Calu3 (cell line): ENCODE data around the gene CRTC1. TPM values are rescaled to one million over a fixed set of nuclear protein-coding genes. Genes with fewer than 3 reads are reported as not detected.

Experiments
- BruUV-seq: library from RNA; stranded (reverse); fragments of 400-500 nt; replicated peaks from 2 replicates; lab custom pipeline; 2021; lab: Mats Ljungman, UMichigan
- CTCF ChIA-PET: fragments of 300-600 bp; sonication (Branson Sonifier 250); formaldehyde crosslinking; loops from one replicate; lab custom pipeline; 2022; ENCODE audit warnings: antibody characterized with exemption; lab: Charles Lee
- DNase-seq: peaks from one replicate; pipeline ENCODE4 v3.0.0; 2022
- H3K27ac Mint-ChIP-seq: one replicate; pipeline ENCODE4 v1.8.0; 2022; ENCODE audit warnings: mixed read lengths; ENCODE audit not compliant: unreplicated experiment
- H3K27me3 Mint-ChIP-seq: one replicate; pipeline ENCODE4 v1.8.0; 2022; ENCODE audit warnings: mixed read lengths; ENCODE audit not compliant: unreplicated experiment
- H3K36me3 Mint-ChIP-seq: one replicate; pipeline ENCODE4 v1.8.0; 2022; ENCODE audit warnings: mild to moderate bottlenecking, moderate library complexity, mixed read lengths; ENCODE audit not compliant: insufficient read depth, unreplicated experiment
- H3K4me1 Mint-ChIP-seq: one replicate; pipeline ENCODE4 v1.8.0; 2022; ENCODE audit warnings: mild to moderate bottlenecking, low read depth, mixed read lengths; ENCODE audit not compliant: unreplicated experiment
- H3K4me3 Mint-ChIP-seq: one replicate; pipeline ENCODE4 v1.8.0; 2022; ENCODE audit warnings: mild to moderate bottlenecking, low read depth, moderate library complexity, mixed read lengths; ENCODE audit not compliant: unreplicated experiment
- H3K9me3 Mint-ChIP-seq: one replicate; pipeline ENCODE4 v1.8.0; 2022; ENCODE audit warnings: low read depth, mixed read lengths; ENCODE audit not compliant: unreplicated experiment
- intact Hi-C: fragments of 100-400 bp; cut with micrococcal nuclease; formaldehyde crosslinking; loops from one replicate; pipeline ENCODE4 v1.10.0; 2022; ENCODE audit not compliant: unreplicated experiment
- total RNA-seq: library from RNA; stranded (reverse); gene quantifications from 2 replicates; pipeline ENCODE4 v1.2.3, GENCODE V29; 2022
- TF ChIP-seq, protein P1 (sequence below): fragments of 200-600 bp; IDR thresholded peaks from one replicate; pipeline ENCODE4 v1.8.0; 2022; ENCODE audit warnings: antibody characterized with exemption; ENCODE audit not compliant: unreplicated experiment

Gene CRTC1
- total RNA-seq, 1 experiment from 2014 or later, result 8.5 TPM

DNA sequence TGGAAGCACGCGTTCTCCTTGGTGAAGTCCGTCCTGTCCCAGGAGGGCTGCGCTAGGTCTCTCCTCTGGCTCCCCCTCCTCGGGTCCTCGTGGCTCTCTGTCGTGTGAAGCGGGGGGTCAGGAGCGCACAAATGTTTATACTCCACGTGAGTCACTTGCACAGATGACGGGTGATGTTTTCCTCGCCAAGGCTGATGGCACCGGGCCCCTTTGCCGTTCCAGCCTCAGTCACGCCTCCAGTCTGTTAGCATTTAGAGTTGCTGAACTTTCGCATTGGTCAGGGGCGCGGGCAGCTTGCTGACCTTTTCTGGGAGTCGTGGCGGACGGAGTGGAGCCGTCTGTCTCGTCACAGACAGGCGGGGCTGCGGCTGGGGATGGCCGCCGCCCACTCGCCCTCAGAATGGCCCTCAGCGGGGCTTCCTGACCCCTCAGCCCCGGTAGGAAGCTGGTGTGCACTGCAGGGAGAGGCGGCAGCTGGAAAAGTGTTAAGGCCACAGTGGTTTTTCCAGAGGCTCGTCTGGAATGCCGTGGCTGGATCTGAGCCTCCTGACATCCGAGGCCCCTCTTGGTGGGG, 32.9 kb upstream of the CRTC1 start:
- TF ChIP-seq, protein P1, sequence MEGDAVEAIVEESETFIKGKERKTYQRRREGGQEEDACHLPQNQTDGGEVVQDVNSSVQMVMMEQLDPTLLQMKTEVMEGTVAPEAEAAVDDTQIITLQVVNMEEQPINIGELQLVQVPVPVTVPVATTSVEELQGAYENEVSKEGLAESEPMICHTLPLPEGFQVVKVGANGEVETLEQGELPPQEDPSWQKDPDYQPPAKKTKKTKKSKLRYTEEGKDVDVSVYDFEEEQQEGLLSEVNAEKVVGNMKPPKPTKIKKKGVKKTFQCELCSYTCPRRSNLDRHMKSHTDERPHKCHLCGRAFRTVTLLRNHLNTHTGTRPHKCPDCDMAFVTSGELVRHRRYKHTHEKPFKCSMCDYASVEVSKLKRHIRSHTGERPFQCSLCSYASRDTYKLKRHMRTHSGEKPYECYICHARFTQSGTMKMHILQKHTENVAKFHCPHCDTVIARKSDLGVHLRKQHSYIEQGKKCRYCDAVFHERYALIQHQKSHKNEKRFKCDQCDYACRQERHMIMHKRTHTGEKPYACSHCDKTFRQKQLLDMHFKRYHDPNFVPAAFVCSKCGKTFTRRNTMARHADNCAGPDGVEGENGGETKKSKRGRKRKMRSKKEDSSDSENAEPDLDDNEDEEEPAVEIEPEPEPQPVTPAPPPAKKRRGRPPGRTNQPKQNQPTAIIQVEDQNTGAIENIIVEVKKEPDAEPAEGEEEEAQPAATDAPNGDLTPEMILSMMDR, result no peak
- Mint-ChIP-seq H3K27ac (no peak overlapping the region), H3K9me3 (no peaks in the 10 kb centered on the region), H3K27me3 (no peaks in the 10 kb centered on the region), H3K4me1 (no peaks in the 10 kb centered on the region), H3K36me3 (peaks cover 4% of the 10 kb centered on the region), H3K4me3 (no peak overlapping the region)
- no TSS peak for BruUV-seq
- CTCF ChIA-PET, result no interaction called here
- DNase-seq, result no peak
- intact Hi-C loops, result no loop called here

DNA sequence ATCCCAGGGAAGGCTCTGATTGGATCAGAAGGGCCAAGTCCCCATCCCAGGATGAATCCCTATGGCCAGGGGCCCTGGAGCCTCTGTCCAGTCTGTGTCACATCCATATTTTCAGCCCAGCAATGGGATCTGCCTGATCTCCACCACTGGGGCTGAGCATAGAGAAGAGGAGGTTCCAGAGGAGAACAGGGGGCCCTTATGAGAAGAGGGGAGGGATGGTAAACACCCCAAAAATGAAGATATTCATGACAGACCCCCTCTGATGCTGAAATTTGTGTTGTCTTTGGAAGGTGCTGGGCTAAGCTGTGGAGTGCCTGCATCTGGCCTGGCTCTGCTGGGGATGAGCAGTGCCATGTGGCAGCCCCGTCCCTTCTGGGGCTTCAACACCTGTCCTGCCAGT, 32.2 kb upstream of the CRTC1 start:
- TF ChIP-seq, protein P1, result no peak
- H3K36me3 Mint-ChIP-seq, result peaks cover 4% of the 10 kb centered on the region
- no peaks in the 10 kb centered on the region for H3K9me3 Mint-ChIP-seq
- BruUV-seq, result no TSS peak
- no peaks in the 10 kb centered on the region for H3K4me1 Mint-ChIP-seq
- intact Hi-C loops, result no loop called here
- CTCF ChIA-PET, result no interaction called here
- no peak overlapping the region for H3K27ac Mint-ChIP-seq
- H3K4me3 Mint-ChIP-seq, result no peak overlapping the region
- peaks cover under 1% of the 10 kb centered on the region for H3K27me3 Mint-ChIP-seq
- DNase-seq, result no peak

DNA sequence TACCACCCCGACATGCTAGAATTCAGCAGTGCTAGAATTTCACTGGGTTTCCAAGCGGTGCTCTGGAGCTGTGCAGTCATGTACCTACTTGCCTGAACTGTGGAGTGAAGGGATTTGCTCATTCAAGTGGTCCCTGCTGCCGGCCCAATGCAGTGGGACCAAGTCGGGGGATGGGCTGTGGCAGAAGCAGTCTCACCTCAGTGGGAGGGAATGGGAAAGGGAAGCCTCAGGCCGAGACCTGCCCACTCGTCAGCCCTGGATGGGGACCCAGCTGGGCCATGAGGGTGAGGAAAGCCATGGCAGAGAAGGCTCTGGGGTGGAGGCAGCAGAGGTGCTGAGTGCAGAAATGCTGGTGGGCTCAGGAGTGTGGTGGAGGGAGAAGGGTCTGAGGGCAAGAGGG, 31.7 kb upstream of the CRTC1 start:
- peaks cover 2% of the 10 kb centered on the region for H3K4me1 Mint-ChIP-seq
- TF ChIP-seq, protein P1, result no peak
- no peaks in the 10 kb centered on the region for H3K9me3 Mint-ChIP-seq
- no peak overlapping the region for H3K4me3 Mint-ChIP-seq
- CTCF ChIA-PET, result no interaction called here
- H3K27ac Mint-ChIP-seq, result no peak overlapping the region
- intact Hi-C loops, result no loop called here
- BruUV-seq, result no TSS peak
- DNase-seq, result no peak
- H3K36me3 Mint-ChIP-seq, result peaks cover 4% of the 10 kb centered on the region
- H3K27me3 Mint-ChIP-seq, result peaks cover 5% of the 10 kb centered on the region

DNA sequence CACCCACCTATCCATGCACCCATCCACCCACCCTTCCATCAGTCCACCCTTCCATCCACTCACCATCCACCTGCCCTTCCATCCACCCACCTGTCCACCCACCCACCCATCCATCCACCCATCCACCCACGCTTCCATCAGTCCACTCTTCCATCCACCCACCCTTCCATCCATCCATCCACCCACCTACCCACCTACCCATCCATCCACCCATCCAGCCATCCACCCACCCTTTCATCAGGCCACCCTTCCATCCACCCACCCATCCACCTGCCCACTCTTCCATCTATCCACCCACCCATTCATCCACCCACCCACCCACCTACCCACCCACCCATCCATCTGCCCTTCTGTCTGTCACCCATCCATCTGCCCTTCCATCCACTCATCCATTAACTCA, 29.6 kb upstream of the CRTC1 start:
- Mint-ChIP-seq H3K9me3 (no peaks in the 10 kb centered on the region), H3K4me3 (no peak overlapping the region), H3K4me1 (peaks cover 21% of the 10 kb centered on the region)

More for the DNA sequence above, 29.6 kb upstream of the CRTC1 start:
- intact Hi-C loops, result no loop called here
- H3K27me3 Mint-ChIP-seq, result peaks cover 26% of the 10 kb centered on the region
- no TSS peak for BruUV-seq
- TF ChIP-seq, protein P1, result no peak
- no peak overlapping the region for H3K27ac Mint-ChIP-seq
- peaks cover 6% of the 10 kb centered on the region for H3K36me3 Mint-ChIP-seq
- DNase-seq, result no peak
- CTCF ChIA-PET, result no interaction called here
